NCI-H510A treated with DMSO at 0.1 percent for 48 hours (cell line): ENCODE results near the gene IGLL5.
"Not testable (repeated sequence)": the region's sequence is repeated elsewhere in the genome, so short reads cannot be mapped to it uniquely, and the experiment has no call there.

Experiments
- DNase-seq: peaks from one replicate; lab custom pipeline; 2025; lab: John Stamatoyannopoulos, UW

The IGLL5 gene

DNA sequence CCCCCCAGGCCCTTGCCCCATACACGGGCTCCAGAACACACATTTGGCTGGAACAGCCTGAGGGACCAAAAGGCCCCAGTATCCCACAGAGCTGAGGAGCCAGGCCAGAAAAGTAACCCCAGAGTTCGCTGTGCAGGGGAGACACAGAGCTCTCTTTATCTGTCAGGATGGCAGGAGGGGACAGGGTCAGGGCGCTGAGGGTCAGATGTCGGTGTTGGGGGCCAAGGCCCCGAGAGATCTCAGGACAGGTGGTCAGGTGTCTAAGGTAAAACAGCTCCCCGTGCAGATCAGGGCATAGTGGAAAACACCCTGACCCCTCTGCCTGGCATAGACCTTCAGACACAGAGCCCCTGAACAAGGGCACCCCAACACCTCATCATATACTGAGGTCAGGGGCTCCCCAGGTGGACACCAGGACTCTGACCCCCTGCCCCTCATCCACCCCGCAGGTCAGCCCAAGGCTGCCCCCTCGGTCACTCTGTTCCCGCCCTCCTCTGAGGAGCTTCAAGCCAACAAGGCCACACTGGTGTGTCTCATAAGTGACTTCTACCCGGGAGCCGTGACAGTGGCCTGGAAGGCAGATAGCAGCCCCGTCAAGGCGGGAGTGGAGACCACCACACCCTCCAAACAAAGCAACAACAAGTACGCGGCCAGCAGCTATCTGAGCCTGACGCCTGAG, 13.1 kb downstream of the IGLL5 start:
- DNase-seq: not testable (repeated sequence)

DNA sequence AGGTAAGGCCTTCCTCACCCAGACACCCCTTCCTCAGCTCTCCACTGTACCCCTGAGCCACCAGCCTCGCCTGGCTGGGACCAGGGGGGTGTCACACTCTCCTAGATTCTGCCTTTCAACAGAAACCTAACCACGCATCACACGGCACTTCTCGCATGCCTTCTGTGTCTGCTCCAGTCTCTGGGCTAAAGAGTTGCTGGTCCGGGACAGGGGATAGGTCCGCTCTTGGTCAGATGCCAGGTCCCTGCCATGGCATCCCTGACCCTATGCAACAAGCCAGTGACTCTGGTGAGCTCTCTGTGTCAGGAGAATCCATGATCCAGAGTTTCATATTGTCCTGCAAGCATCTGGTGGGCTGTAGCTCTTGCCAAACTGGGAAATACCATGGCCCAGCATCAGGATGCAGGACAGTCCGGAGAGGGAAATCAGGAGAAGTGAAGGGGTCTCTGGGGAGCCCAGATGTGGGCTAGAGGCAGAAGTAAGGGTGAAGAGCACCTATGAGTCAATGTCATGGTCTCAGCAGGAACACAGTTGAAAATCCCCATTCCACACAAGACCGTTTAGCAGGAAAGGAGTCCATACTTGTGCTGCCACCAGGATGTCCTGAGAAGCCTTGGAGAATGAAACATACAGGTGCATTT, 14.1 kb downstream of the IGLL5 start:
- DNase-seq: no peak

DNA sequence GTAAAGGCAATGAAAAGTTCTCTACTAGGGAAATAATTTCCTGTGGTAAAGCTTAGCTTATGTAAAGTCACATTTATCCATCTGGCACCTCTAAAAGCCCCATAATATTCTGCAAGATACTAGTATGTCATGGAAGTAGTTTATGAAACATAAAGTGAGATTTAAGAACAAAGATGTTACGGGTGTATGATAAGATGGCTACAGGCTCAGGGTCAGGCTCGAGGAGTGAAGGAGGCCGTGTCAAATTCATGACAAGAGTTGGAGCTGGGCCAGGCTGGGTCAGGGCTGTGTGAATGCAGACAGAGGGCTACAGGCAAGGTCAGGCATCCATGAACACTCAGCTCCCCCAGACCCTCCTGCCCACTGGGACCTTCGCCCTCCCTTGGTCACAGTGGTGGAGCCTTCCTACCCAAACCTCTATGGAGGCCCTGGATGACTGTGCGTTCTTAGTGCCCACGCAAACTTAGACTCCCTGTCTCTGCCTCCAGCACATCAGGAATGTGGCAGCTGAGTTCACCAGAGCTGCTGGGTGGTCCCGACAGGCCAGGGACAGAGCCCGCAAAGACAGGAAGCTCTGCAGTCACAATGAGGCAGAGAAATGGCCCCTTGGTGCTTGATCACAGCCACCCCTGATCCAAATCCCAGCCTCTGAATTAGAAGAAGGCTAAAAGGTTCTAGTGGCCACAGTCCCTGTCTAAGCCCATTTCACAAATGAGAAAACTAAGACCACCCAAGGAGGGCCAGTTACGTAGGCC, 14.8 kb downstream of the IGLL5 start:
- no peak for DNase-seq

DNA sequence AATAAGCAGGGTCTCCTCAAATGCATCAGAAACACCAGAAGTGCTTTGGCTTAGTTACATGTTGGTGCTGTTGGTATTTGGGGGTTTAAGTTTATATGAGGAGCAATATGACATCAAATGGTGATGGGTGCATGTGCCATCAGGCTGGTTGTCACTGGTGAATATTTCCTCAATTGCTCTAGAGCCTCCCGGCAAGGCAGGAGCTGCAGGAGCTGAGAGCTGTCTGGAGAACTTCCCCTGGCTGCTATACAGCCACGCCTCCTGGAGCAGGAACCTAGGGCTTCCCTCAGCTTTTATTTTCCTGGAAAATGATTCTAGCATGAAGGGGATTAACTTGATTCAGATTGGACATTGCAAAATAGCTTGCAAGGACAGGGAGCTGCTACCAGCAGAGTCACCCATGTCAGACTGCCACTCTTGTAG, 15.8 kb downstream of the IGLL5 start:
- DNase-seq: no peak

DNA sequence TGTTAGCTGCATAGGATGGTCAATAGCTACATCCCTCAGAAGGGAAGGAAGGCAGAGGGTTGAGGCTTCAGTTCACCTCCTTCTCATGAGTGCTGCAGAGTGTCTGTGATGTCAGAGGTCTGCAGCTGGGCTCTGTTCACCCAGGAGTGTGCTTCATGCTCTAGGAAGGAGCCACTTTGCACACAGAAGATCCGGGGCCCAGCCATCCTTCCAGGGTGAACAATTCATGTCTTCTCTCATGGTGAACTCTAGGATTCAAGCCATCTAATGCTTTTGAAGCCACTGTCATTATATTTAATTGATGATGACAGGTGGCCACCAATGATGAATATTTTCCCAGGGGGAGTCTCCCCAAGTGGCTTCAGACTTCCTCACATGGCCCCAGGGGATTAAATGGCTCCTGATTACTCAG, 16.2 kb downstream of the IGLL5 start:
- DNase-seq: not testable (repeated sequence)

DNA sequence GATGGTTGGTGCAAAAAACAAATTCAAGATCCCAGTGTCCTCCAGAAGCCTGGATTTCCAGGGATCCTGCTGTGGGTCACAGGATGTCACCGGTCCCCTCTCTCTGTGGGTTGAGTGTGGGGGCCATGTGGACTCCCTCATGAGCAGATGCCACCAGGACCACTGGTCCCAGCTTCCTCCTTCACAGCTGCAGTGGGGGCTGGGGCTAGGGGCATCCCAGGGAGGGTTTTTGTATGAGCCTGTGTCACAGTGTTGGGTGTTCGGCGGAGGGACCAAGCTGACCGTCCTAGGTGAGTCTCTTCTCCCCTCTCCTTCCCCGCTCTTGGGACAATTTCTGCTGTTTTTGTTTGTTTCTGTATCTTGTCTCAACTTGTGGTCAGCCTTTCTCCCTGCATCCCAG, 17.1 kb downstream of the IGLL5 start:
- DNase-seq: not testable (repeated sequence)

DNA sequence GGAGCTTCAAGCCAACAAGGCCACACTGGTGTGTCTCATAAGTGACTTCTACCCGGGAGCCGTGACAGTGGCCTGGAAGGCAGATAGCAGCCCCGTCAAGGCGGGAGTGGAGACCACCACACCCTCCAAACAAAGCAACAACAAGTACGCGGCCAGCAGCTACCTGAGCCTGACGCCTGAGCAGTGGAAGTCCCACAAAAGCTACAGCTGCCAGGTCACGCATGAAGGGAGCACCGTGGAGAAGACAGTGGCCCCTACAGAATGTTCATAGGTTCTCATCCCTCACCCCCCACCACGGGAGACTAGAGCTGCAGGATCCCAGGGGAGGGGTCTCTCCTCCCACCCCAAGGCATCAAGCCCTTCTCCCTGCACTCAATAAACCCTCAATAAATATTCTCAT, 18.8 kb downstream of the IGLL5 start:
- not testable (repeated sequence) for DNase-seq

DNA sequence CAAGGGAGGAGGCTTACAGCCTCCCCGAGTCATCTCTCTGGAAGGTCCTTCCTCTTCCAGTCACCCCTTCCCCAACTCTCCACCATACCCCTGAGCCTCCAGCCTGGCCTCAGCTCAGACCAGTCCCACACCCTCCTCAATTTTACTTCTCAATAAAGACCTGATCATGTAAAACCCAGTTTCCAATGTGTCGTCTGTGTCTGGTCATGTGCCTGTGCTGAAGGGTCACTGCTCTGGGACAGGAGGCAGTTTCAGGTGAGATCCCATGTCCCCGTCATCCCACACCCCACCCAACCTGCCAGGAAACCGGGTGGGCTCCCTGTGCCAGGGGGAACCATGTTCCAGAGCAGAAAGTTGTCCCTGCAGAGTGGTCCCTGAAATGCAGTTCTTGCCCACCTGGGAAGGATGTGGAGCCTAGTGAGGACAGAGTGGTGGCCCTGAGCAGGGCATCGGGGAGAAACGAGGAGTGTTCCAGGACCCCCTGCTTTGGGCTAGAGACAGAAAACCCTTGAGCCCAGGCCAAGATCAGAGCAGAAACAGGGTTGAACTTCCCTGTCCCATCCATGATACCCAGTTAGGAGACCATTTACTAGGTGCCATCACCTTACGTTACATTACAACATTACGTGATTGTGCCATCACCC, 19.4 kb downstream of the IGLL5 start:
- DNase-seq: no peak

DNA sequence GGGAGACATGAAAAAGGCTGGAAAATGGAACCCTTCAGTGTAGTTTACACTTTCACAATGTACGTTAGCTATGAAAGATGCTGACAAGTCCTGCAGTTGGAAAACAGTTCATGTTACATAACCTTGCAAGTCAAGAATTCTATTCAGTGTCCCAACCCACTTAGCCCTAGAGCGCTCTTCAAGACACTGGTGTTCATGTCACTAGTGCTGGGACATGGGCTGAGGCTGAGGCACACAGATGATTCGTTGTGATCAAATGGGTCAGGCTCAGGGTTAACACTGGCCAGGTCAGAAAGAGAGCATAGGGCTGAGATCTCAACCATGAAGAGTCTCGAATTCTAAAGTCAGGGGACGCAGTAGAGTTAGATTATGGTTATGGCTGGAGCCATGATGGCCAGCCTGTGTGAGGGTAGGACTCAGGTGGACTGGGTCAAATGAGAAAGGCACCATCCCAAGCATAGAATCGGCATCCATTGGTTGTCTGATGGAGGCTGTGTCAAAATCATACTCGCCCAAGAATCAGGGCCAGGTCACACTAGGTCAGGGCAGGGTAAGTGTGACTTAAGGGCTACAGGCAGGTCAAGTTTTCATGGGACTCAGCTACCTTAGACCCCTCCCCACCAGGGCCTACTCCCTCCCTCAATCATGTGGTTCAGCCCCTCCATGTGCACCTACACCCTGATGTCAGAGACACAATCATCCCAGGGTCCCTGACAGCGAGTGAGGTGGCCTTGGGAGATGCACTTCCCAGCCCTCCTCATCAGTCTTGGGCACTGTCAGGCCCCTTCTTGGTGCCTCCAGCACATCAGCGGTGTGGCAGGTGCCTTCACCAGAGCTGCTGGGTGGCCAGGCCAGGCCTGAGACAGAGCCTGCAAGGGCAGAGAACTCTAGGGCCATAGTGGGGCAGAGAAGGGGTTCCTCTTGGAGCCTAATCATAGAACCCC, 20.2 kb downstream of the IGLL5 start:
- no peak for DNase-seq

DNA sequence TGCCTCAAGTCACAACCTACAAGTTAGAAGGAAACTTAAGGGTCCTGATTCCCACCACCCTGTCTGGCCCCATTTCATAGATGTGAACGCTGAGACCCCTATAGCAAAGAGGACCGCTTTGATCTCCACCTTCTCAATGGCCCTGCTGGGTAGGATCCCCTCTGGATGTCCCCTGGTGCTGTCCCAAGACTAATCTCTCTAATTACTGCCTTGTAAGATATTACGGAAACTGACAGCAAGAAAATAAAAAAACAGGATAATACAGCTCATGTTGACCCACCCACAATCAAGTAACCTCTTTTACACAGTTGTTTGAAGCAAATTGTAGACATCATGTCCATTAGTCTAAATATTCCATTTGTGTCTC, 20.9 kb downstream of the IGLL5 start:
- DNase-seq: no peak

DNA sequence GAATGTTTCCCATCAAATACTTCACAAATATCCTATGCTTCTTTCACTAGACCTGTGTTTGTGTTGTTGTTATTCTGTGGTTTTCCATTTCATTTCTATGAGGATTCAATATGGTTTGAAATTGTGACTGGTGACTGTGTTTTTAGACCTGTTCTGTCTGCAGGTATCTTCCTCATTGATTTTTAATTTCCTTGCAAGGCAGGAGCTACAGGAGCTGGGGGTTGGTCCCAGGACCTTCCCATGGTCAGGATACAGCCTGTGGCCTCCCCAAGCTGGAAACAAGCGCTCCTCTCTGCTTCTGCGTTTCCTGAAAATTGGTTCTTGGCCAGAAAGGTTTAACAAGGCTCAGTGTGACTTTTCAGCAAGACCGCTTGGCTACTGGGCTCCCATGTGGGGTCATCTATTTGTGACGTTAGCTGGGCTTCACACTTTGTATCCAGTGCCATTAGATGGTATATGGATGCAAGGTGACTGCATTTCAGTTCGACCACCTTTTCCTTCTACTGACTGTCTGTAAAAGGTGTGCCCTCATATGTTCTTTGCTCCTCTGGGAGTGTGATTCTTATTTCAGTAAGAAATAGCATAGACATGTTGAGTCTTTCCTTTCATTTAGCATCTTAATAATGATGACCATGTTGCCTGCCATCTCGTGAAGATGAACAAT, 21.5 kb downstream of the IGLL5 start:
- no peak for DNase-seq

DNA sequence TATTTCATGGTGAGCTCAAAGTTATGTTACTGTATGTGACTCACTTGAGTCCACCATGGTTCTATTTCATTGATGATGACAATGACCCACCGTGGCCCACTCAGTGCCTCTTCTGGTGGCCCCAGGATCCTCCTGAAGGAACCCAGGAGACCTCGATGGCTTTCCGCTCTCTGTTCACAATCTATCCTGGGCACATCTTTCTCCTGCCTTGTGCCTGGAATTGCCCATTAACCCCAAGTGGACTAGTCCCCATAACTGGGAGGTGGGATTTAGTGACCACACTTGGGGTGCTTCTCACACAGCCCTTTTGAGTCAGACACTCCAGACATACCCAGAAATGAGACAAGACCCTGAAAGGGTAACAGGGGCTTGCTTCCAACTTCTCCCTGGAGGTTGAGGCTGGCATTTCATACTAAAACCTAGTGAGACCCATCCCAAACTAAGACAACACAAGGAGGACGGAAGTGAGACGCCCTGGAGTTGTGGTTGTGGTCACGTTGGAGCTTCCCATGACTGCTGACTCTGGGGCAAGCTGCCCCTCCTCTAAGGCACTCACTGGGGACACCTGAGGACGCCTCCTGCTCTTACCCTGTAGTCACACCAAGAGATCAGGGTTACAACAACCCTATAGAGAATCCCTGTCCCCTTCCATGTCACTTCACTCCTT, 22.1 kb downstream of the IGLL5 start:
- no peak for DNase-seq

DNA sequence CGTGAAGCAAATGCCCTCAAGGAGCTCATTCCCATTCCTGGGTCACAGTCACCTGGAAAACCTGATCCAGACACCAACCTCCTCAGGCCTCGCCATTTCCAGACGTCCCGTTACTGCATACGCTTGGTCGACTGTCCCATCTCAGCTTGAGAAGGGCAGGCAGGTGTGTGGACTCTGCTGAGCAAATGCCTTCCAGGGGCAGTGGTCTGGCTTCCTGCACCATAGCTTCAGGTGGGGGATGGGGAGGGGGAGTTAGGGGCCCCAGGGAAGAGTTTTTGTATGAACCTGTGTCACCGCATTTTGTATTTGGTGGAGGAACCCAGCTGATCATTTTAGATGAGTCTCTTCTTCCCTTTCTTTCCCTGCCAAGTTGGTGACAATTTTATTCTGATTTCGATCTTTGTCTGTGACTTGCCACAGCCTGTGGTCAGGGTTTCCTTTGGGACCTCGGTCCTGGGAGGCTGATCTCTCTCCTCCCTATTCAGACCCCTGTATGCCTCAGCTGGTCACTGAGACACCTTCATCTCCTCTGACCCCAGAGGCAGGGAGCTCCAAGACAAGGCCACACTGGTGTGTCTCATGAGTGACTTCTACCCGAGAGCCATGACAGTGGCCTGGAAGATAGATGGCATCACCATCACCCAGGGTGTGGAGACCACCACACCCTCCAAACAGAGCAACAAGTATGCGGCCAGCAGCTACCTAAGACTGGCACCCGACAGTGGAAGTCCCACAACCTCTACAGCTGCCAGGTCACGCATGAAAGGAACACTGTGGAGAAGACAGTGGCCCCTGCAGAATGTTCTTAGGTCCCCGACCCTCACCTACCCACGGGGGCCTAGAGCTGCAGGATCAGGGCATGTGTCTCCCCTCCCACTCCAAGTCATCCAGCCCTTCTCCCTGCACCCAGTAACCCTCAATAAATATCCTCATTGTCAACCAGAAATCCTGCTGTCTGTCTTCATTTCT, 22.9 kb downstream of the IGLL5 start:
- no peak for DNase-seq

DNA sequence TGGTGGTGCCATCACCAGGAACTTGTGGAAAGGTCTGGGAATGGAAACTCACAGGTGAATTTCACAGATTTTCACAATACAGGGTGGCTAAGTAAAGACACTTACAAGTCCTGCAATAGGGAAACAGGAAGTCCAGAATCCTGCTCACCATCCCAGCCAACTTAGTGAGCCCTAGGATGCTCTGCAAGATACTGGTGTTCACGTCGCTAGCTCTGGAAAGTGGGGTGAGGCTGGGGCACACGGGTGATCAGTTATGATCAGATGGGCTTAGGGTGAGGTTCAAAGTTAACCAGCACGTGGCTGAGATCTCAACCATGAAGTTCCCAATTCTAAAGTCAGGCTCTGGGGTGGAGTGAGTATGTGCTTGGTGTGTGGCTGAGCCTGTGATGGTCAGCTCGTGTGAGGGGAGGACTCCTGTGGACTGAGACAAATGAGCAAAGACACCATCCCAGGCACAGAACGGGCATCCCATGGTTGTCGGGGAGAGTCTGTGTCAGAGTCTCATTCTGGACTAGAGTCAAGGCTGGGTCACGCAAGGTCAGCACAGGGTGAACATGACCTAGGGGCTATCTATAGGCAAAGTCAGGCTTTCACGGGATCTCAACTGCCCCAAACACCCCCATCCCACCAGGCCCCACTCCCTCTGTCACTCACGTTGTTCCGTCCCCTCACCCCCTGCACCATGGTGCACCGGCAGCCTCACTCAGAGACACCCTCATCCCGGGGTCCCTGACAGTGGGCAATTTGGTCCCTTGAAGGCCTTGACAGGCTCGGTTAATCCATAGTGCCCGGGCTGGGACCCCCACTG, 23.9 kb downstream of the IGLL5 start:
- DNase-seq: no peak

DNA sequence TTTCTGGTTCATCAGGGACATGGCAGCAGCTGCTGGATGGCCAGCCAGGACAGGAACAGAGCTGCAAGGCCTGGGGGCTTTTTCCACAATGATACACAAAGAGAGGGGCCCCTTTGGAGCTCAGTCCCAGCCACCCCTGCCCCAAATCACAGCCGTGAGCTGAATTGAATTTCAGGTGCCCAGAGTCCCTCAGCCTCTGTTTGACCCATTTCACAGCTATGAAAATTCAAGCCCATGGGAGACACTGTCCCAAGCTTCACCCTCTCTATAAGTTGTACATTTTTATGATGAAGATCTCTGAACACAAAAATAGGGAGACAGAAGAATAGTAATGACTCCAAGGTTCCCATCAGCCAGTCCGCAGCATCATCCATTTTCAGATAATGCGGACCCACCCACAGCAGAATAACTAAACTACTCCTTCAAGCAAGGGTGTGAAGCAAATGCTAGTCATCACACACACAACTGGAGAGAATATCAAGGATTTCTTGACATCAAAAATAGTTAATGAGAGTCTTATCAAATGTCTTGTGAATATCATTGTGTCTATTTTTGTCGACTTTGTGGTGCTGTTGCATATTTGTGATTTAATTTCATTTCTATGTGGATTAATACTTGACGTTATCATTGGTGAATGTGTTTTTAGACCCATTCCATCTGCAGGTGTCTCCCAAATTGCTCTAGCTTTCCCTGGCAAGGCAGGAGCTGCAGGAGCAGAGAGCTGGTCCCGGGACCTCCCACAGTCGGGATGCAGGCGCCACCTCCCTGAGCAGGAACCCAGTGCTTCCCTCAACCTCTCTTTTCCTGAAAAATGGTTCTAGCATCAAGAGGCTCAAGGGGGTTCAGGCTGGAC, 24.7 kb downstream of the IGLL5 start:
- no peak for DNase-seq

DNA sequence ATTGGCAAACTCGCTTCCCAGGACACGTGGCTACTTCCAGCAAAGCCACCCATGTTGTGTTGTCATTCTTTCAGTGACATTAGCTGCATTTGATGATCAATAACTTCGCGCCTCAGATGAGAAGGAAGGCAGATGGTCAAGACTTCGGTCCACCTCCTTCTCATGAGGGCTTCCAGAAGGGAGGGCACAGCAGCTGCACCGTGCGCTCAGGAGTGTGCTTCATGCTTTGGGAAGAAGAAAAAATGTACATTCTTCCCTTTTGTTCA, 25.3 kb downstream of the IGLL5 start:
- DNase-seq: no peak

DNA sequence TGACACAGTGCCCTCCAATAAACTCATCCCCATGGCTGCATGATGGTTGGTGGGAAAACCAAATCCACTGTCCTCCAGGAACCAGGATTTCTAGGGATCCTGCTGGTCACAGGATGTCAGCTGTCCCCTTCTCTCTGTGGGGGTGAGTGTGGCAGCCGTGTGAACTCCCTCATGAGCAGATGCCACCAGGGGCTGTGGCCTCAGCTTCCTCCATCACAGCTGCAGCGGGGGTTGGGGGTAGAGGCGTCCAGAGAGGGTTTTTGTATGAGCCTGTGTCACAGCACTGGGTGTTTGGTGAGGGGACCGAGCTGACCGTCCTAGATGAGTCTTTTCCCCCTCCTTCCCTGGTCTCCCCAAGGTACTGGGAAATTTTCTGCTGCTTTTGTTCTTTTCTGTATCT, 26.4 kb downstream of the IGLL5 start:
- no peak for DNase-seq
